ENCODE results near the gene MAS1L.

The MAS1L gene

DNA sequence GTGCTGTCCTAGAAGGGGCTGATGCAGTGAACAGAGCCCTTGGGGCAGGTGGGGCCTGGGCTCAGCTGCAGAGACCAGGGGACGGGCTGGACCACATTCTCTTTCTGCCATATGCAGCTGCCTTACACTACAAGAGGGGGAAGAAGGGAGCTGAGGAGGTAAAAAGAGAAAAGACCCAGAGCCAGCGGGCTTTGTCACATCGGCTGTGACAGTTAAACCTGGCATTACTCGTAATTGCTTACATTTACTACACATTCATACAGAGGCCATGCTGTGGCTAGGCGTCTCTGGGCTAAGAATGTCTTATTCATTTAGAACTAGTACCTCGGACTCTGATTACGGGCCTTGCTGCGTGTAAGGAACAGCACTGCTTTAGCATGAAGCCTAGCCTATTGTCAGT, 12.8 kb upstream of the MAS1L start:
- H3K4me3 ChIP-seq (ENCODE audit: low read depth, low read length, poor library complexity, severe bottlenecking), result no peak overlapping the region

DNA sequence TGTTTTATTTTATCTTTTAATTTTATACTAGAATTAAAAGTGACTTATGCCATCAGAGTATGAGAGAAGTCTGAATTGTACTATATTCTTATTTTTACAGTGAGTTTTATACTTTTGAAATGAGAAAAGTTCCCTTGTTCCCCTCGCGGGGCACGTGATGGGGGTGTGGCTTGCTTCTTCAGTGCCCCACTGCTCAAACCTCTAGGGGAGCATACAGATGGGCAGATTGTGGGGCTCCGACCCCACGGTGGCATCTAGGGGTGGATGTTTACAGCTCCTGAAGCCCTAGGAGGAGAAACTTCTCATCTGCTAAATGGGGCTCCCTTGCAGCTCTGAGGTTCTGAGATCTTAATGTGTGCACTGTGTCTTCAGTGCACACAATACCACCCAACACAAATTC, 11.9 kb upstream of the MAS1L start:
- Histone ChIP-seq H3K4me1 (ENCODE audit: insufficient read depth, low read length, severe bottlenecking) (no peaks in the 10 kb centered on the region), H3F3A (ENCODE audit: insufficient read depth, low read length) (no peaks in the 10 kb centered on the region), H3K27me3 (ENCODE audit: insufficient read depth, low read length) (no peaks in the 10 kb centered on the region), H3K9ac (ENCODE audit: low read length) (no peak overlapping the region), H3K4me3 (ENCODE audit: low read depth, low read length, poor library complexity, severe bottlenecking) (no peak overlapping the region), H4K20me1 (ENCODE audit: insufficient read depth, low read length) (no peaks in the 10 kb centered on the region), H3K4me2 (ENCODE audit: low read length) (no peak overlapping the region), H3K9me3 (ENCODE audit: low read length) (no peaks in the 10 kb centered on the region), H3K79me2 (ENCODE audit: insufficient read depth, low read length) (no peaks in the 10 kb centered on the region), H3K9me2 (ENCODE audit: low read depth, low read length) (no peaks in the 10 kb centered on the region), H3K36me3 (ENCODE audit: insufficient read depth, low read length) (no peaks in the 10 kb centered on the region), H3K27ac (ENCODE audit: low read depth, low read length, poor library complexity, severe bottlenecking) (no peak overlapping the region), H2AFZ (ENCODE audit: low read length) (no peak overlapping the region)
- TF ChIP-seq, protein P1, sequence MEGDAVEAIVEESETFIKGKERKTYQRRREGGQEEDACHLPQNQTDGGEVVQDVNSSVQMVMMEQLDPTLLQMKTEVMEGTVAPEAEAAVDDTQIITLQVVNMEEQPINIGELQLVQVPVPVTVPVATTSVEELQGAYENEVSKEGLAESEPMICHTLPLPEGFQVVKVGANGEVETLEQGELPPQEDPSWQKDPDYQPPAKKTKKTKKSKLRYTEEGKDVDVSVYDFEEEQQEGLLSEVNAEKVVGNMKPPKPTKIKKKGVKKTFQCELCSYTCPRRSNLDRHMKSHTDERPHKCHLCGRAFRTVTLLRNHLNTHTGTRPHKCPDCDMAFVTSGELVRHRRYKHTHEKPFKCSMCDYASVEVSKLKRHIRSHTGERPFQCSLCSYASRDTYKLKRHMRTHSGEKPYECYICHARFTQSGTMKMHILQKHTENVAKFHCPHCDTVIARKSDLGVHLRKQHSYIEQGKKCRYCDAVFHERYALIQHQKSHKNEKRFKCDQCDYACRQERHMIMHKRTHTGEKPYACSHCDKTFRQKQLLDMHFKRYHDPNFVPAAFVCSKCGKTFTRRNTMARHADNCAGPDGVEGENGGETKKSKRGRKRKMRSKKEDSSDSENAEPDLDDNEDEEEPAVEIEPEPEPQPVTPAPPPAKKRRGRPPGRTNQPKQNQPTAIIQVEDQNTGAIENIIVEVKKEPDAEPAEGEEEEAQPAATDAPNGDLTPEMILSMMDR (IDR thresholded peaks at IDR 0.05; ENCODE audit: low read length), result no peak
- TF ChIP-seq EZH2 (IDR thresholded peaks at IDR 0.05; ENCODE audit: borderline replicate concordance, low read length), result no peak

More for the DNA sequence above, 12.8 kb upstream of the MAS1L start:
- Histone ChIP-seq H3K27me3 (ENCODE audit: insufficient read depth, low read length) (no peaks in the 10 kb centered on the region), H3K9ac (ENCODE audit: low read length) (no peak overlapping the region), H3K4me2 (ENCODE audit: low read length) (no peak overlapping the region), H2AFZ (ENCODE audit: low read length) (no peak overlapping the region), H3K9me2 (ENCODE audit: low read depth, low read length) (no peaks in the 10 kb centered on the region), H4K20me1 (ENCODE audit: insufficient read depth, low read length) (no peaks in the 10 kb centered on the region), H3K27ac (ENCODE audit: low read depth, low read length, poor library complexity, severe bottlenecking) (no peak overlapping the region), H3K36me3 (ENCODE audit: insufficient read depth, low read length) (no peaks in the 10 kb centered on the region), H3K9me3 (ENCODE audit: low read length) (no peaks in the 10 kb centered on the region), H3K79me2 (ENCODE audit: insufficient read depth, low read length) (no peaks in the 10 kb centered on the region), H3K4me1 (ENCODE audit: insufficient read depth, low read length, severe bottlenecking) (no peaks in the 10 kb centered on the region), H3F3A (ENCODE audit: insufficient read depth, low read length) (no peaks in the 10 kb centered on the region)
- TF ChIP-seq, protein P1 (IDR thresholded peaks at IDR 0.05; ENCODE audit: low read length), result no peak
- TF ChIP-seq EZH2 (IDR thresholded peaks at IDR 0.05; ENCODE audit: borderline replicate concordance, low read length), result no peak

DNA sequence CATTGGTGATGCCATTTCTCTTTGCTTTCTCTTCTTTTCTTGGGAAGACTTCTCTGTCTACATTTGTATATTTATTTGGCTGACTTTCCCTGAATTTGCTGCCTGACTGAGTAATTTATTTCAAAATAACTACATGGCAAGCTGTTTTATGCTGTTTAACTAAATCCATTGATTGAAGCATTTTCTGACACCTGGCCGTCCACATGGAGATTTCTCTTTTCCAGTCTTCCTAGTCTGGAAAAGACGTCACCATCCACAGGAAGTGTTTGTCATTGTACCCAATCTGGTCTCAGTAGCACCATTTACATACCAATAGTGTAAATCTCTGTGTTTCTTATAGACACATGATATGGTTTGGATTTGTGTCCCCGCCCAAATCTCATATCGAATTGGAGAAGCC, 9.2 kb upstream of the MAS1L start:
- no peak overlapping the region for H3K4me3 ChIP-seq (ENCODE audit: low read depth, low read length, poor library complexity, severe bottlenecking)

More for the DNA sequence above, 9.2 kb upstream of the MAS1L start:
- Histone ChIP-seq H3K4me2 (ENCODE audit: low read length) (no peak overlapping the region), H3K9me2 (ENCODE audit: low read depth, low read length) (no peaks in the 10 kb centered on the region), H3K27me3 (ENCODE audit: insufficient read depth, low read length) (no peaks in the 10 kb centered on the region), H3K4me1 (ENCODE audit: insufficient read depth, low read length, severe bottlenecking) (no peaks in the 10 kb centered on the region), H3F3A (ENCODE audit: insufficient read depth, low read length) (no peaks in the 10 kb centered on the region), H3K79me2 (ENCODE audit: insufficient read depth, low read length) (no peaks in the 10 kb centered on the region), H2AFZ (ENCODE audit: low read length) (no peak overlapping the region), H4K20me1 (ENCODE audit: insufficient read depth, low read length) (no peaks in the 10 kb centered on the region), H3K36me3 (ENCODE audit: insufficient read depth, low read length) (no peaks in the 10 kb centered on the region), H3K27ac (ENCODE audit: low read depth, low read length, poor library complexity, severe bottlenecking) (no peak overlapping the region), H3K9me3 (ENCODE audit: low read length) (no peaks in the 10 kb centered on the region), H3K9ac (ENCODE audit: low read length) (no peak overlapping the region)
- no peak for TF ChIP-seq EZH2 (IDR thresholded peaks at IDR 0.05; ENCODE audit: borderline replicate concordance, low read length)
- TF ChIP-seq, protein P1 (IDR thresholded peaks at IDR 0.05; ENCODE audit: low read length), result no peak

Data from OCI-LY1 (cell line).